GM21619 (cell line): ENCODE results near the gene JMJD7.

Source experiments
- ATAC-seq: cut with Tn5 transposase; IDR thresholded peaks from one replicate; pipeline ENCODE4 v1.9.1; 2021; ENCODE audit not compliant: unreplicated experiment

JMJD7 gene

DNA sequence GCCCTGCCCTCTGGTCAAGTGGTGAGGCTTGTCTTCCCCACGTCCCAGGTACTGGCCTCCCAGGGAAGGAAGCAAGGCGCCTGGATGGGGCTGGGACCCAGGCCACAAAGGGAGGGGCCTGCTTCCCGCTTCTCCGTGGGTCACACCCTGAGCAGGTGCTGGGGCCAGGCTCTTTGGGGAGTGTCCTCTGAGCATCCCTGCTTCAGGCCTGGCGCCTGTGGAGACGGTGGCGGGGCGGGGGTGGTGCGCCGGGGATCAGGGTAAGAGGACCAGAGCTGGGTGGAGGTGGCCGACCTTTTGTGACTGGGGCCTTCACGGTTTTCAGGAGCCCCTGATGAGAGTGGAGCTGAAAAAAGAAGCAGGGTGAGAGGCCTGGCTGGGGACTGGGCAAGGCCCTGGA, 14.3 kb downstream of the JMJD7 start:
- no peak for ATAC-seq

DNA sequence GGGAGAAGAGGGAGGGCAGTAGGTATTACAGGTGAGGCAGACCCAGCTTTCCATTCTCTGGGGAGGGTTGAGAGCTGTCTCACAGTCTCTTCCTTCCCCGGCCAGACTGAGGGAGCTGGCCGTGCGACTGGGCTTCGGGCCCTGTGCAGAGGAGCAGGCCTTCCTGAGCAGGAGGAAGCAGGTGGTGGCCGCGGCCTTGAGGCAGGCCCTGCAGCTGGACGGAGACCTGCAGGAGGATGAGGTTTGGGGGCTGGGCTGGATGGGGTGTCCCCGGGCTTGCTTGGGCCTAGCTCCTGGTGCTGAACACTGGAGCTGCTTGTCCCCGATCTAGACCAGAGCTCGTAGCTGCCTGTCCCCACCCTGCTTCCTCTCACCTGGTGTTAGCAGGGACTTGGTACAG, 15.7 kb downstream of the JMJD7 start:
- no peak for ATAC-seq

DNA sequence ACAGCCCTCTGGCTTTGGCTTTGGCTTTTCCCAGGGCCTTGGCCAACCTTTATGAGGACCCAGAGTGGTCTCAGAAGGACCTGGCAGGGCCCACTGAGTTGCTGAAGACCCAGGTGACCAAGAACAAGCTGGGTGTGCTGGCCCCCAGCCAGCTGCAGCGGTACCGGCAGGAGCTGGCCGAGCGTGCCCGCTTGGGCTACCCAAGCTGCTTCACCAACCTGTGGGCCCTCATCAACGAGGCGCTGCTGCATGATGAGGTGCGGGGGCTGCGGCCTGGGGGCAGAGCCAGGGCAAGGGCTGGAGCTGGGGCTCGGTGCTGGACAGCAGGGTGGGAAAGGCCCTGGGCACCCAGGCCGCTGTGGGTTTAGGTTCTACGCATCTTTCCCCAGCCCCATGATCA, 16.9 kb downstream of the JMJD7 start:
- no peak for ATAC-seq

DNA sequence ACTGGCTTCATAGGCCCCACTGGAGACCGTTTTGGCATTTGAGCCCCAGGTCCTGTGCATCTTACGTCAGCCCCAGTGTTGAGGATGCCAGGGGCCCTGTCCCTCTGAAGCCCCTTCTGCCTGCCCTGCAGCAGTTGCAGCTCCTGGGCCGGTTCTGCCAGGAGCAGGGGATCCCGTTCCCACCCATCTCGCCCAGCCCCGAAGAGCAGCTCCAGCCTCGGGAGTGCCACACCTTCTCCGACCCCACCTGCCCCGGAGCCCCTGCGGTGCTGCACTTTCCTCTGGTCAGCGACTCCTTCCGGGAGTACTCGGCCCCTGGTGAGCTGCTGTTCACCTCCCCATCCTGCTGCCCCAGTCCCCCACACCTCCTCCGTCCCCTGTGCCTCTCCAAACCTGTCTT, 19.3 kb downstream of the JMJD7 start:
- ATAC-seq = no peak

DNA sequence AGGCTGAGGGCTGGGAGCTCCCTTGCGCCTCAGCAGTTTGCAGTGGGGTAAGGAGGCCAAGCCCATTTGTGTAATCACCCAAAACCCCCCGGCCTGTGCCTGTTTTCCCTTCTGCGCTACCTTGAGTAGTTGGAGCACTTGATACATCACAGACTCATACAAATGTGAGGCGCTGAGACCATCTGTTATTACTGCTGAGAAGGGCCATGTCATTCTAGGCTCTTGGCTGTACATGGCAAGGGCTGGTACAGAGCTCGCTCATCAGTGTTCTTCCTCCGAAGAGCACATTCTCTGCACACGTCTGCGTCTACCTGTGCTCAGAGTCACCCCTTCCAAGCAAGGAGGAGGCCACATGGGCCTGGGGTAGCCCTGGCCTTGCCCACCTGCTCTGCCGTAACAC, 20.1 kb downstream of the JMJD7 start:
- ATAC-seq = no peak

DNA sequence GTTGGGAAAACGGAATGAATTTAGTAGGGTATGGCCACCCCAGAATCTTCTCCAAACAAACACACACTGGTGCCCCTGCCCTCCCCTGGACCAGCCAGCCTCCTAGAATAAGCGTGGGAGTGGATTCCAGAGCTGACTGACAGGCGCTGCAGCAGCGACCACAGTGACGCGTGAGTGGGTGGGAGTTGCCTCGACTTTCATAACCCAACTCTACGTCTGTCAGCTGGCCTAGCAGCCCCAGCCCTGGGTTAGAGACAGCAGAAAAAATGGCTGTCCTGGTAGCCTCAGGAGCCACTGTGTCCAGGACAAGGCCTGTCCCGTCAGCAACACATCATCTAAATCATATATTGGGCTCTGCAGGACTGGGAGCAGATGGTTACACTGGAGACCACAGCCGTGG, 20.7 kb downstream of the JMJD7 start:
- ATAC-seq = no peak

DNA sequence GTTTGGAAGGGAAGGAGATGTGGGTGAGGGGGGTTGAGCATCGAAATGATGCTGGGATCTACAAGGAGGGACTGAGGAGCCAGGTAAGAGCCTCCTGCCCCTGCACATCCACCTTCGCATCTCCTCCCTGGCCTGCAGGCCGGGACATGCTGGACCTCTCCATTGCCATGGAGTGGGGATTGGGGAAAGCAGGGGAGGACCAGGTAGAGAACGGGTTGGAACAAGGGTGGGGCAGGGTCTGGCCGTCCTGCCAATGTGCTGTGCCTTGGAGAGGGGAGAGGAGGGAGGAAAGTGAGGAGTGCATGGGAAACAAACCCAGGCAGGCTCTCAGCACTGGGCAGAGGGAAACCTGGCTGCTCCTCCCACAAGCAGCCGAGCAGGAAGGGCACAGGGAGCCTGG, 21.3 kb downstream of the JMJD7 start:
- ATAC-seq = no peak

DNA sequence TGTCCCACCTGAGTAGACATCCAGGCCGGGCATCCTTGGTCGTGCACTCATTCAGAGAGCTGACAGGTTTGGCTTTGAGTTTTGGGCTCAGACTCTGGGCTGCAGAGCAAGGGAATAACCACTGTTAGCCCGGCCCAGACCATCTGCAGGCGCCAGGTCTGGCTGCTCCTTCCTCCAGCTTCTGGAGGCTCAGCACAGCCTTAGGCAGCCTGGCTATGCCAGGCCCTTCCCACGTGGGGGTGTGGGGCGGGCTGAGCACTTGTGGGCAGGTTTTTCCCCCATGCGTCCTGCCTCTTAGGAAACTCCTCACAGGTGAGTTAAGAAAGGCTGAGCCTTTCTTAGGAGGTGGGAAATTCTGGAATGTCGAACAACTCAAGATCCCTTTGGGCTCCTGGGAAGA, 22.0 kb downstream of the JMJD7 start:
- ATAC-seq = no peak

DNA sequence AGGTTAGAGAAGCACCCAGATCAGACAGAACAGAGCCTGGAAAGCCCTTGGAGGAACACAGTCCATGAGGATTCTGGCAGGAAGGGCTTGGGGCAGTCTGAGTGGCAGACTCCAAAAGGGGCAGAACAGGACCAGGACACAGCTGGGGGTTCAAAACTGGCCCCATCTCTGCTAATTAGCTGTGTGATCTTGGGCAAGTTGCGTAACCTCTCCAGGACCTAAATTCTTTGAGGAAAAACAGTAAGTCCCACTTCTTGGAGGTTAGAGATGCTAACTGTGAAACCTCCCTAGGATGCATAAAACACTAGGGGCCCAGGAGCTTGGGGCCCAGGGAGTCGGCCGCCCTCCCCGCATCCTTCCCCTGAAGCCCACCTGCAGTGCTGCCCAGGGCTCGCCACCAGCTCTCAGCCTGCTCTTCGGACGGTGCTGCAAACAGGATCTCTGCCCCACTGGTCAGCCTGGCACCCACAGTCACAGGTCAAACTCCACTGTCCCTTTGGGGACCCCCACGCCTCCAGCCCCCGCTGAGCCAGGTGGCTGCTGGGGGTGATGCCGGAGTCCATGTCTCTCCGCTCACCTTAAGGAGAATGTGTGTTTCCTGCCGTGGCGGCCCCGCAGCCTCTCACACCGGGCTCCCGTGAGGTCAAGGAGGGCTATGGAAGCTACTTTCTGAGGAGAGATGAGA, 22.7 kb downstream of the JMJD7 start:
- ATAC-seq = no peak

DNA sequence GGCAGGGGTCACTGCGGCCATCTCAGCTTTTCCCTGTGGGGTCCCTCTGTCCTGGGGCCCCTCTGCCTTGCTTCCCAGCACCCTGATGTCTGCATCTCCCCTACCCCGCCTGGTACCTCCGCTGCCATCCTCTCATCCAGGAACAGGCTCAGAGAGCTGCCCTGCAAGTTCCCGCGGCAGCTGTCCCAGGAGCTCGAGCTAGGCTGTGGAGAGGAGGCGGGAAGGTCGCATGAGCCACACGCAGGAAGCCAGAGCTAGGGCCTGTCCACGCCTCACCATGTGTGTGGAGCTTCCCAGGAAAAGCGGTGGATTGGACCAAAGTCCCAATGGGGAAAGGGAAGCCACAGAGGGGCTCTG, 23.3 kb downstream of the JMJD7 start:
- ATAC-seq = no peak

DNA sequence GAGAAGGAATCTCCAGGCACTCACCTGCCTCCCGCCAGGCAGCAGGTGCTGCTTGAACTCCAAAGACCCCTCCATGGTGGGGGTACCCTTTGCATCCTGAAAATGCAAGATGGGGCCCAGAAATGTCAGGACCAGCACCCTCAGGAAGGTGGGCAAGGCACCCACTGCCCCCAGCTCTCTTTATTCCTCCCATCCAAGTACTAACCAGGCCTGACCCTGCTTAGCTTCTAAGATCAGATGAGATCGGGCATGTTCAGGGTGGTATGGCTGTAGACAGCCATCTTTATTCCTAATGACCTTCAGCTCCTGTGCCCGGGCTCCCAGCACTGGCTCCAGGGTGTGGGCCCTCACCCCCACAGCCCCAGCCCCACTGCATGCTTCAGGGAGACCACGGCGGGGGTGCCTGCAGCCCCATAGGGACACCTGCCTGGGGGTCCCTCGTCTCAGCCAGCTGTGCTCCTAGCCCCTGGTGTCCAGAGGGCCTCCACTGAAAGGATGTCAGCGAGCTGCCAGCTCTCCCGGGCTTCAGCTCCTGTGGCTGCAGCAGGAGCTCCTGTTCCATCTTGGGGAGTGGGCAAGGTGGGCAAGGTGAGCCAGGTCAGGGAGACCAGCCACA, 24.0 kb downstream of the JMJD7 start:
- ATAC-seq = no peak

DNA sequence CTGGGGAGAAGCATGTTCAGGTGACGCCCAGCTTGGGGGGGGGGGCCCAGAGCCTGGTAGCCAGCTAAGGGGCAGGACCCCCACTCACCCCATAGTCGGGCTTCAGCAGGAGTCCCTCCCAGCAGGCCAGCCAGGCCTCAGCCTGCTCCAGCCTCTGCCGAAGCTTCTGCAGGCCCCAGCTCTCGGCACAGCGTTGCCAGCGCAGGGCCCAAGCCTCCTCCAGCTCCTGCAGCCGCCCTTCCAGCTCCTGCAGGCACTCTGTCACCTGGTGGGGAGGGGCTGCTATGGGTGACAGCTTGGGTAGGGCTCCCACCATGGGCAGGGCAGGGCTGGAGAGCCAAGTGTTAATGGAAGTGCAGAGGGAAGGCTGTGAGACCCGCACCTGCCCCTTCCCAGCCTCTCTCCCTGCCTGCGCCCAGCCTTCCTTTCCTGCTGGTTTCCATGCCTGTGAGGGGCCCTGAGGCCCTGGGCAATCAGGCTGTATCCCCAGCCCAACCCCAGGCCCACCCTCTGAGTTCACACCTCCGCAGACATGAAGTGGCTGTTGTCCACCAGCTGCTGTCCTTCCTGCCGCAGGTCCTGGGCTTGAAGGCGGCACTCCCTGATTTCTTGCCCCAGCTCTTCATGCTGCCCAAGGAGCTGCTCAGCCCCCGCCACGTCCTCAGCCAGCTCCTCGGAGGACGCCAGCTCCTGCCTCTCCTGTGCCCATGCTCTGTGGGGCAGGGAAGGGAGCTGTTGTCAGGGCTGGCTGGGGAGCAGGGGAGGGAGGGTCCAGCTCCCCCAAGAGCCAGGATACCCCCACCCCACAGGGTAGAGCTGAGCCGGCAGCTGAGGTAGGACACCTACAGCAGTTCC, 25.1 kb downstream of the JMJD7 start:
- ATAC-seq = no peak

DNA sequence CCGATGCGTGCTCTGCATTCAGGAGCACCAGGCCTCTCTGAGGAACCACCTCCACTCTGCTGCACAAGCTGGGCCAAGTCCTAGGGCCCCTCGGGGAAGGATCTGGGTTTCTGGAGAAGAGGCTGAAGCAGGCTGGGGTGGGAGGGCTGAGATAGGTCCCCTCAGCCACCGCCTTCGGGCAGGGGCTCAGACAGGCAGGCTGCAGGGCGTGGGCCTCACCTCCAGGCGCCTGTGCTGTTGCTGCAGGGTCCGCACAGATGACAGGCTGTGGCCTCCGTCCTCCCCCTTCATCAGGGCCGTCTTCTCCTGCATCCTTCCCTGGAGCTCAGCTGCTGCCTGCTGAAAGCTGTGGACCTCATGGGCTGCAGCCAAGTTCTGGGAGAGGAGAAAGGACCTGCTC, 25.9 kb downstream of the JMJD7 start:
- ATAC-seq = no peak

DNA sequence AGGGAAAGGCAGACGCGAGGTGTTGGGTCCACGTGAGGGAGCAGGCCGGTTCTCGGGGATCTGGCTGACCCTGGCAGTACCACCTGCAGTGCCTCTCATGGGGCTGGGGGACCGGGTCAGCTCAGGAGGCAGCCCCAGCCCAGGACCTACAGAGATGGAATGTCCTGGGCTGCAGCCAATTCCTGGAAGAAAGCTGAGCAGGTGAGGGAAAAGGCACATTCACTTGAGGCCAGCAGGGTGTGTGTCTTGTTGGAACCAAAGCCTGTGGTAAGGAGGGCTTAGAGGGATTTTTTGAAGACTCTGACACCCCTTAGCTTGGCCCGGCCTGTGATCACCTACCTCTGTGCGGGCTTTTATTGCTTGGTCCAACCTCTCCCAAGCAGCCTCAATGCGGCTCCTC, 26.6 kb downstream of the JMJD7 start:
- no peak for ATAC-seq

DNA sequence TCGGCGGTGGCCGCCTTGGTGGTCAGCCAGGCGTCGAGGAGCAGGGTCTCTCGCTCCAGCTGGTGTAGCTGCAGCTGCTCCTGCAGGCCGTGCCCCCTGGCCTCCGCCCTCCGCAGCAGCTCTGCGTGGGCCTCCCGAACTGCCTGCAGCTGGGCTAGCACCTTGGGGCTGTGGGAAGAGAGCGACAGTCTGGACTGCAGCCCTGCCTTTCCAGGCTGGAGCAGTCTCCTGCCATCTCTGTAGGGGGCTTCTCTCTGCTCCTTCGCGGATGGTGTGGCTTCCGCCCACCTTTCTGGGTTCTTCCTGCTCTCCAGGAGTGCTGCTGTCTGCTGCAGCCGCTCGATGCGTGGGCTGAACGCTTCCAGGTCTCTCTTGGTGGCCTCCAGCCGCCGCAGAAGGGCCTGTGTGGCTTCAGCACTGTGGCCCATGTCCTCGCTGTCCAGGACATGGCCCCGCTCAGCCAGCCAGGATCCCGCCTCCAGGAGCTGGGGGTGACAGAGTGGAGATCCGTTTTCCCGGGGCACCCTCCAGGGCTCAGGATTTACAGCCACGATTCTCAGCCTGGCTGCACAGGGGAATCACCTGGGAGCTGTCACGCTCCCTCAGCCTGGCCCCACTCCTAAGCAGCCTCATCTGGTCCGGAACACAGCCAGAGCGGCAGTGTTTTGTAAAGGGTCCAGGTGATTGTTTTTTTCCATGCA, 27.5 kb downstream of the JMJD7 start:
- no peak for ATAC-seq

DNA sequence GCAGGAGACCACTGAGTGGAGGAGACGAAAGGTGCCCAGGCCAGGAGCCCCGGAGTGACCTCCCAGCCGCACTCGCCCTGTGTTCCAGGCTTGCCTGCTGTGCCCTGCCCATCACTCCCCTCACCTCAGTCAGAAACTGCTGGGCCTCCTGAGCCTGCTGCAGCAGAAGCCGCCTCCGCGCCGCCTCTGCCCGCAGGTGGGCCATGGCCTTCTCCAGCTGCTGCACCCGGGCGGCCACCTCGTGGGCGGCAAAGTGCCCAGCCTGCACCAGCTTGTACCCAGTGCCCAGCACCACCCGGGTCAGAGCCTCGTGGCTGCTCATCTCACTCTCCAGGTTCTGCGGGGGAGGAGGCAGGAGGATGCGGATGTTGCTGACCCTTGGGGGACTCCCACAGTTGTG, 28.4 kb downstream of the JMJD7 start:
- no peak for ATAC-seq

DNA sequence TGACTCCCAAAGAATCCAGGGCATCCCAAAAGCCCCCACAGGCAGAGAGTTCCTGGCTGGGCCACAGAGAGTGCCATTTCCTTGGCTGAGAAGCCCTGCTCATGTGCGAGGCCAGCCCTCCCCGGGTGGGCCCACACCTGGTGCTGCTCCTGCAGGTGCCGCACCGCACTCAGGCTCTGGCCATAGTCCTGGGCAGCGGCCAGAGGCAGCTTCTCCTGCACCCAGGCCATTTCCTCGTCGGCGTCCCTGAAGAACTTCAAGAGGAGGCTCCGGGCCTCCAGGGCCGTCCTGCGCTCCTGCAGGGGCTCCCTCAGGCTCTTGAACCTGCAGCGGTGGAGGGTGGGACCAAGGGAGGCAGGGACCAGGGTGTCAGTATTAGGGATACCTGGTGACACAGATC, 28.8 kb downstream of the JMJD7 start:
- ATAC-seq = no peak

DNA sequence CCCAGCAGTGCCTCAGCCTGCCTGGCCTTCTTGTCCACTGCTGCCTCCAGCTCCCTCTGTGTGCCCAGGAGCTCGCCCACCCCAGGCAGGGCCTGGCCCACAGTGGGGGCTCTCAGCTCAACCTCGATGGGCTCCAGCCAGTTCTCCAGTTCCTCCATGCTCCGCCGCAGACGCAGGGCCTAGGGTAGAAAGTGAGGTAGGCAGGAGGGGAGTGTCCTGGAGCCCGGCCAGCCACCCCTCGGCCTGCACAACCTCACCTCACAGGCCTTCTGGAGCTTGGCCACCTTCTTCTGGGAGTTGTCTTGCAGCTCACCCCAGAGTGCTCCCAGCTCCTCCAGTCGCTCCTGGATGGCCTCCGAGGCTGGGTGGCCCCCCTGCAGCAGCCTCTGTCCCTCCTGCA, 29.4 kb downstream of the JMJD7 start:
- ATAC-seq = no peak

DNA sequence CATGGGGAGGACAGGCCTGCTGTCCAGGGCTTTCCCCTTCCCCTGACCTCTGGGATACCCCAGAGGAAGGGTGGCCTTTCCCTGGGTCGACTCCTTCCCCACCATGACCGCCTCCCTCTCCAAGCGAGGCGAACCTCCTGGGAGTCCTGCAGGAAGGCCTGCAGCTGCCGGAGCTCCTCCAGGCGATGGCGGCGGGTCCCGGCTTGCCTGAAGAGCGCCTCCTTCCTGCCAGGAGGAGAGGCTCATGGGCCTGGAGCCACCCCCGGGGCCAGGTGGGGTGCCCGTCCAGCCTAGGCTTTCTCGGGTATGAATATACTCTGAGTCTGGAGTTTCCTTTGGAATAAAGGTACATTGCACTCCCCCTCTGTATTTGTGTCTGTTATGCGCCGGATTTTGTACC, 30.9 kb downstream of the JMJD7 start:
- ATAC-seq = no peak

DNA sequence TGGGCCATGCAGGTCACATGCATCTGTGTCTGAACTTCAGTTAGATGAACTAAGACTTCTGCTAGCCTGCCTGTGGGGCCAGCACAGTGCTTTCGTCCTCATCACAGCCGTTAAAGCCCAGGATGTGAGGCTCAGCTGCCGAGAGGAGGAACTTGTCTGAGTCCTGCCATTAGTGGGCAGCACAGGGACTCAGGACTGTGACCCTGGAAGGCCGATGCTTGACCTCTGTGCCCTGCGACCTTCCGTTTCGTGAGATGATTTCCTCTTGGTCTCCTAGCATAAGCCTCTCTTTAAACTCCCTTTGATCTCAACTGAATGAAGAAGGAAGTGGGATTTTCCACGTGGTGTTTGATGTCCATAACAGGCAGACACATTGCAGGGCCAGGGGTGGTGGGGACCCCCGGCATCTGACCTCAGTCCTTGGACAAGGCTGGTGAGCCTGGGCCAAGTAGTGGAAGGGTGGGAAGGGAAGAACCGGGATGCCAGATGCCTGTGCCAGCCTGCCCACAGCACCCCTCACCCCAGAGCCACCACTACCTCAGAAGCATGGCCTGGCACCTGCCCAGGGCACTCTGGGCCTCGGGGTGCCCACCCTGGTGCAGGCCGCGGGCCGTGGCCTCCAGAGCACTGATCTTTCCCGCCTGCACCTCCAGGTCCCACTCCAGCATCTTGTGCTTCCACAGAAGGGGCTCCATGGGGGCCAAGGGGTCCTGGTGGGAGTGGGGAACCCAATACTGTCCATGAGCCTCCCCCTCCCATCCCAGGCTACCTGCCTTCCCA, 32.3 kb downstream of the JMJD7 start:
- ATAC-seq = no peak

DNA sequence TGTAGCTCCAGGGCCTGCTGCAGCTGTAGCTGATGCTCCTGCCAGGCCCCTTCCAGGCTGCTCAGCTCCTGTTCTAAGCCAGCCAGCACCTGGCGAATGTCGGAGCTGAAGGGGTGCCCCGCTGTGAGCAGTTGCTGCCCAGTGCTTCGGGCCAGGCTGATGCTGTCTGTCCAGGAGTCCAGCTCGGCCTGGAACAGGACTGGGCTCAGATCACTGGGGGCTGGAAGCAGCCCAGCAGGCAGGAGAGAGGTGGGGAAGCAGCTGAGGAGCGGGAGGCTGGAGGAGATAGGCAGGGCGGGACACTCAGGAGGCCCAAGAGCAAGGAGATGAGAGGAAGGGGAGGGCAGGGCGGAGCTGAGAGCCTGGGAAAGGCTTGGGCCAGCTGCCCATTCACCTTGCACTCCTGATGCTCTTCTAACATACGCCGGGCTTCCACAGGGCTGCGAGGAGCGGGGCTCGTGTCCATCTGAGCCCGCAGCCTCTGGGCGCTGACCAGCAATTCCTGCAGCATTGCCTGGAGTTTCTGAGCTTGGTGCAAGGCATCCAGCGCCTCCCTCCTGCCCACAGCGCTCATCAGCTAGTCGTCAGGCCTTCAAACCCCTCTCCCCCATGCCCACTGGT, 34.0 kb downstream of the JMJD7 start:
- ATAC-seq = no peak
